Measurements from ENCODE around the gene ITFG1.

- TF ChIP-seq POLR2A (IDR thresholded peaks at IDR 0.05) (no peak), CTCF (IDR thresholded peaks at IDR 0.05) (no peak)
Measured at GRCh38 chr16:47211218-47211617, 249.6 kb downstream of the ITFG1 start.

Data from testis (tissue), 2 donors.